GM10266 (cell line): ENCODE measurements around the gene C2orf74.
"Not testable (repeated sequence)": the region's sequence is repeated elsewhere in the genome, so short reads cannot be mapped to it uniquely, and the experiment has no call there.

ENCODE experiments used
- DNase-seq: peaks from one replicate; pipeline ENCODE4 v3.0.0; 2012; ENCODE audit errors: extremely low spot score
- CTCF ChIP-seq: IDR thresholded peaks from 2 replicates; pipeline ENCODE4 v1.5.1; 2012; ENCODE audit warnings: mild to moderate bottlenecking, low read depth; ENCODE audit not compliant: control insufficient read depth, insufficient read depth; ENCODE audit errors: missing control alignments

C2orf74 gene

GRCh38 chr2:61187085-61187484 lies 25.1 kb downstream of the C2orf74 start:
- no peak for DNase-seq
- no peak for TF ChIP-seq CTCF

- DNase-seq = no peak
- no peak for TF ChIP-seq CTCF
Observed at GRCh38 chr2:61193670-61194561, 31.9 kb downstream of the C2orf74 start.

GRCh38 chr2:61194646-61195045 lies 32.7 kb downstream of the C2orf74 start:
- DNase-seq = not testable (repeated sequence)

GRCh38 chr2:61196671-61197070 lies 34.7 kb downstream of the C2orf74 start:
- no peak for DNase-seq
- no peak for TF ChIP-seq CTCF

- no peak for TF ChIP-seq CTCF
- DNase-seq = no peak
Observed at GRCh38 chr2:61205132-61205531, 43.1 kb downstream of the C2orf74 start.

- DNase-seq = no peak
- TF ChIP-seq CTCF = no peak
Observed at GRCh38 chr2:61210332-61210981, 48.5 kb downstream of the C2orf74 start.

GRCh38 chr2:61214171-61214570 lies 52.2 kb downstream of the C2orf74 start:
- DNase-seq = no peak
- no peak for TF ChIP-seq CTCF
